Left lung (tissue), 10 donors: ENCODE data around the gene SLC27A1. TPM values are rescaled to one million over a fixed set of nuclear protein-coding genes. Genes with fewer than 3 reads are reported as not detected.

ENCODE experiments used
- ATAC-seq: fragments of 200-7000 bp; cut with Tn5 transposase; one replicate; pipeline ENCODE4 v1.9.1; 2020; ENCODE audit warnings: moderate library complexity
- DNase-seq, 4 donors: peaks; one replicate each; pipeline ENCODE4 v3.0.0-alpha.2; 2013 to 2020
- H3K27ac ChIP-seq, 2 donors: fragments of 200-600 bp; sonication (generic) in 1 of 2; one replicate each; pipeline versions ENCODE4 v1.5.0 to v1.8.0; 2020 to 2021
- H3K27me3 ChIP-seq, 2 donors: fragments of 200-600 bp; sonication (generic) in 1 of 2; one replicate each; pipeline versions ENCODE4 v1.5.0 to v1.8.0; 2020 to 2021
- H3K36me3 ChIP-seq, 2 donors: fragments of 200-600 bp; sonication (generic) in 1 of 2; one replicate each; pipeline versions ENCODE4 v1.5.0 to v1.8.0; 2020 to 2021
- H3K4me1 ChIP-seq, 2 donors: fragments of 200-600 bp; one replicate each; pipeline ENCODE4 v1.8.0; 2021
- H3K4me3 ChIP-seq, 2 donors: fragments of 200-600 bp; sonication (generic) in 1 of 2; one replicate each; pipeline versions ENCODE4 v1.5.0 to v1.8.0; 2020 to 2021; ENCODE audit warnings: mild to moderate bottlenecking in 1 of 2
- H3K9me3 ChIP-seq, 2 donors: fragments of 200-600 bp; sonication (generic) in 1 of 2; one replicate each; pipeline versions ENCODE4 v1.5.0 to v1.8.0; 2020 to 2021
- CTCF ChIP-seq, 2 donors: fragments of 200-600 bp; sonication (generic) in 1 of 2; IDR thresholded peaks; one replicate each; pipeline versions ENCODE4 v1.5.0 to v1.8.0; 2021; ENCODE audit warnings: antibody characterized with exemption in 2 of 2
- intact Hi-C, 2 donors: fragments of 100-400 bp; cut with DNase I; formaldehyde crosslinking; loops; one replicate each; pipeline versions ENCODE4 v1.11.2 to v1.14.2; 2022
- polyA plus RNA-seq, 6 donors: library from polyadenylated mRNA; unstranded; fragments of 120-200 nt; gene quantifications; one replicate each; pipeline ENCODE4 v1.2.1, GENCODE V29; 2013; ENCODE audit not compliant: insufficient read length in 6 of 6
- total RNA-seq, 2 donors: library from RNA; stranded (reverse); fragmentation: NEBNext Ultra II Directional; extraction: Animal tissue kit (Norgen Biotek cat#: 25700); gene quantifications; one replicate each; pipeline ENCODE4 v1.2.1, GENCODE V29; 2021
- donor health status: DM: no; HTN: yes; CAD: no.
- donor health status: DM: no; HTN: no; CAD: no.

SLC27A1 gene
- total and polyA plus RNA-seq, 8 donors: 16.9 to 28.1 (median 24.1) TPM

- intact Hi-C loops: no loop called here
- no peak for TF ChIP-seq CTCF (IDR thresholded peaks at IDR 0.05)
- DNase-seq: no peak
These were observed 12.7 kb upstream of the SLC27A1 start for GRCh38 chr19:17457616-17458015.

GRCh38 chr19:17458970-17459369 is 11.4 kb upstream of the SLC27A1 start:
- no peak for ATAC-seq
- Histone ChIP-seq H3K9me3 (no peaks in the 10 kb centered on the region), H3K27me3 (peaks cover 22 to 80% of the 10 kb centered on the region in 2 donors), H3K36me3 (no peaks in the 10 kb centered on the region), H3K27ac (no peak overlapping the region), H3K4me1 (no peaks in the 10 kb centered on the region), H3K4me3 (no peak overlapping the region)
- DNase-seq: no peak
- TF ChIP-seq CTCF (IDR thresholded peaks at IDR 0.05): no peak
- intact Hi-C loops: no loop called here

More at GRCh38 chr19:17457616-17458015, 12.7 kb upstream of the SLC27A1 start:
- Histone ChIP-seq H3K9me3 (no peaks in the 10 kb centered on the region), H3K27ac (no peak overlapping the region), H3K27me3 (peaks cover 22 to 87% of the 10 kb centered on the region in 2 donors), H3K4me3 (no peak overlapping the region), H3K36me3 (no peaks in the 10 kb centered on the region), H3K4me1 (no peaks in the 10 kb centered on the region)
- ATAC-seq: no peak

- no peak for ATAC-seq
- no peak within 1 kb of the TSS for H3K4me3 ChIP-seq
- no peaks in the 10 kb centered on the region for H3K4me1 ChIP-seq
- TF ChIP-seq CTCF (IDR thresholded peaks at IDR 0.05): no peak
- no peaks in the 10 kb centered on the region for H3K9me3 ChIP-seq
- H3K27ac ChIP-seq: no peak within 1 kb of the TSS
- H3K27me3 ChIP-seq: peaks cover 9 to 64% of the 10 kb centered on the region in 2 donors
- intact Hi-C loops: loop anchor here in 1 of 2 donors (5.0 kb wide), 1 partner anchor 63 kb away; no protein-coding TSS in a partner anchor
- no peaks in the 10 kb centered on the region for H3K36me3 ChIP-seq
- peak in 1 of 4 donors; percentile 45 for DNase-seq
These were observed 9.7 kb upstream of the SLC27A1 start, which contains the start of gene NXNL1 for GRCh38 chr19:17460372-17461230. Gene NXNL1, minus strand, starts transcription at chr19:17460926. Its CDS starts 57 bp downstream, at chr19:17460869.

- intact Hi-C loops: no loop called here
- no peak for TF ChIP-seq CTCF (IDR thresholded peaks at IDR 0.05)
- Histone ChIP-seq H3K4me3 (no peak overlapping the region), H3K27ac (no peak overlapping the region), H3K9me3 (no peaks in the 10 kb centered on the region), H3K27me3 (peaks cover 0 to 9% of the 10 kb centered on the region in 2 donors), H3K36me3 (no peaks in the 10 kb centered on the region), H3K4me1 (peaks cover 4 to 33% of the 10 kb centered on the region in 2 donors)
- no peak for ATAC-seq
- DNase-seq: no peak
These were observed 3.9 kb upstream of the SLC27A1 start for GRCh38 chr19:17466487-17466850.

GRCh38 chr19:17467471-17468301 is 2.6 kb upstream of the SLC27A1 start:
- DNase-seq: peak in 1 of 4 donors; percentile 17
- no peaks in the 10 kb centered on the region for H3K36me3 ChIP-seq
- ATAC-seq: no peak
- peaks cover 0 to 4% of the 10 kb centered on the region in 2 donors for H3K27me3 ChIP-seq
- no peak for TF ChIP-seq CTCF (IDR thresholded peaks at IDR 0.05)
- no peak overlapping the region for H3K27ac ChIP-seq
- intact Hi-C loops: no loop called here
- H3K4me3 ChIP-seq: no peak overlapping the region
- no peaks in the 10 kb centered on the region for H3K9me3 ChIP-seq
- H3K4me1 ChIP-seq: peaks cover 8 to 46% of the 10 kb centered on the region in 2 donors
